Measurements from ENCODE around the gene CD300A.

The CD300A gene

DNA sequence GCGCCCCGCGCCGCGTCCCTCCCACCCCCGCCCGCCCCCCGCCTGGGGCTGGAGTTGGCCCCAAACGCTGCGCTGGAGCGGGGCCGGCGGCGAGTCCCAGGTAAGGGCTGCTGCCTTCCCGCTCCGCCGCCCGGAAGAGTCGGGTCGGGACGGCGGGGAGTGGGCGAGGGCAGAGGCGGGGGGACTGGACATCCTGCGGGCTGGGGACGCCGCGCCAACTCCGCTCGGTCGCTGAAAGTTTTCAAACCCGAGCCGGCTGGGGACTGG, 34.1 kb upstream of the CD300A start:
- no peak for TF ChIP-seq CTCF (IDR thresholded peaks at IDR 0.05; ENCODE audit: insufficient read depth, low read depth, low read length, missing control alignments)
- H3K4me3 ChIP-seq (ENCODE audit: low read depth, low read length): no peak overlapping the region
- DNase-seq (ENCODE audit: low read depth): no peak

DNA sequence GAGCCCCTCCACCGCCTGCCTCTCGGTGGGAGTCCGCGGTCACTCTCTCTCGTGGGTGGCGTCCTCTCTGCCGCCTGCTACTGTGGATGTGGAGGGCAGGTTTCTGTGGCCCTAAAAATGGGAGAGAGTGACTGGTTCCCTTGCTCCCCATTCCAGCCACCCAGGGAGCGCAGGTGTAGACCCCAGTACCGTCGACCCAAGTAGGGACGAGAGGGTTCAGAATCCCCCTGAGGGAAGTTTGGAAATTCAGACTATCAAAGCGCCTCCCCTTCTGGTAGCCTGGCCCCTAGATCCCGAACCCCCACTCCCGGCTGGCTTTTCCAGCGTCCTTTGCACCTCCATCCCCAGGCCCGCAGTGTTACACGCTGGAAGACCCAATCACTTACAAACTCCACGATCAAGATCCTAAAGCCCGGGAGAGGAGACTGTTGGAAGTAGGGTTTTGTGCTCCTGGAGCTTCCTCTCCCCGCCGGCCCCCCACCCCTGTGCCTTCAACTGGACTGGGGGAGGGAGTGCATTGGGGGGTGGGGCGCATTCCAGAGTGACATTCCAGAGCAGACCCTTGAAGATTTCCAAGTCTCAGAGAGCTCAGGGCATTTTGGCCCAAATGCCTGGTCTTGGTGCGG, 33.6 kb upstream of the CD300A start:
- DNase-seq (ENCODE audit: low read depth): no peak
- H3K4me3 ChIP-seq (ENCODE audit: low read depth, low read length): no peak overlapping the region
- TF ChIP-seq CTCF (IDR thresholded peaks at IDR 0.05; ENCODE audit: insufficient read depth, low read depth, low read length, missing control alignments): no peak

GRCh38 chr17:74433421-74434121, 32.9 kb upstream of the CD300A start:
- no peak for TF ChIP-seq CTCF (IDR thresholded peaks at IDR 0.05; ENCODE audit: insufficient read depth, low read depth, low read length, missing control alignments)
- H3K4me3 ChIP-seq (ENCODE audit: low read depth, low read length): no peak overlapping the region
- DNase-seq (ENCODE audit: low read depth): no peak

DNA sequence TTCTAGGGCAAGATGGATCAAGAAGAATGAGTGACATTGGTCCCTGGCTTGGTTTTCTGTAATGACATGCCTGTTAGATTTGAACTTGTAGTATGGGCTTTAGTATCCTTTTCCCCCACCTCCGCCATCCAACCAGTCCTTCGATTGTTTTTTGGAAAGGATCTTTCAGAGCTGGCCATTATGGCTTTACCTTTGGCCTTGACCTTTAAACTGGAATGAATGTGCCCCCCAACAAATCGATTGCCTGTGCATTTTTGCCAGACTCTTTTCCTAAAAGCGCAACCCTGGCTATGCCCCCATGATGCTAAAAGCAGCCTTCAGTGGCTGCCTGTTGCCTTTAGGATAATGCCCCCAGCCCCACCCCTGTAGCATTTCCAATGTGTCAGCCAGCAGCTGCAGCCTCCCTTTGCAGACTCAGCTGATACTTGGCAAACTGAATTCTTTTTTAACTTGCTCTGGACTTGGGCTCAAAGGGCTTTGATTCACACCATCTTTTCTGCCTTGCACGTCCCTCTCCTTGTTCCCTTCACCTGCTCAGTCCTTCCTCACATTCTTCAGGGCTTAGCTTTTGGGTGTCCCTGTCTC, 30.6 kb upstream of the CD300A start:
- TF ChIP-seq CTCF (IDR thresholded peaks at IDR 0.05; ENCODE audit: insufficient read depth, low read depth, low read length, missing control alignments): no peak
- DNase-seq (ENCODE audit: low read depth): no peak
- no peak overlapping the region for H3K4me3 ChIP-seq (ENCODE audit: low read depth, low read length)

DNA sequence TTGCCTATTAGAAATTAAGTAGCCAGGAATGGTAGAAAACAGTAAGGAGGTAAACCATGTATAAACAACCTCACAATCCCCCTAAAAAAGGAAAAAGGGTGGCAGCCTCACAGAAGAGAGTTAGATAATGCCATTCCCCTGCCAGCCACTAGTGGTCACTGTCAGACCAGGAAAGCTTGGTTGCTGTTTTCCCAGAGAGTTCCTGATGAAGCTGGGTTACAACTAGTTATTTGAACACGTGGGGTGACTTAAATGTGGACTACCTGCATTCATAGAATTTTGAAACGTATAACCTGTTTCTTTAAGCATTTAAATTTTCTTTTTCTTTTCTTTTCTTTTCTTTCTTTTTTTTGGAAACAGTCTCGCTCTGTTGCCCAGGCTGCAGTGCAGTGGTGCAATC, 28.7 kb upstream of the CD300A start:
- TF ChIP-seq CTCF (IDR thresholded peaks at IDR 0.05; ENCODE audit: insufficient read depth, low read depth, low read length, missing control alignments): peak; percentile 76
- no peak for DNase-seq (ENCODE audit: low read depth)

DNA sequence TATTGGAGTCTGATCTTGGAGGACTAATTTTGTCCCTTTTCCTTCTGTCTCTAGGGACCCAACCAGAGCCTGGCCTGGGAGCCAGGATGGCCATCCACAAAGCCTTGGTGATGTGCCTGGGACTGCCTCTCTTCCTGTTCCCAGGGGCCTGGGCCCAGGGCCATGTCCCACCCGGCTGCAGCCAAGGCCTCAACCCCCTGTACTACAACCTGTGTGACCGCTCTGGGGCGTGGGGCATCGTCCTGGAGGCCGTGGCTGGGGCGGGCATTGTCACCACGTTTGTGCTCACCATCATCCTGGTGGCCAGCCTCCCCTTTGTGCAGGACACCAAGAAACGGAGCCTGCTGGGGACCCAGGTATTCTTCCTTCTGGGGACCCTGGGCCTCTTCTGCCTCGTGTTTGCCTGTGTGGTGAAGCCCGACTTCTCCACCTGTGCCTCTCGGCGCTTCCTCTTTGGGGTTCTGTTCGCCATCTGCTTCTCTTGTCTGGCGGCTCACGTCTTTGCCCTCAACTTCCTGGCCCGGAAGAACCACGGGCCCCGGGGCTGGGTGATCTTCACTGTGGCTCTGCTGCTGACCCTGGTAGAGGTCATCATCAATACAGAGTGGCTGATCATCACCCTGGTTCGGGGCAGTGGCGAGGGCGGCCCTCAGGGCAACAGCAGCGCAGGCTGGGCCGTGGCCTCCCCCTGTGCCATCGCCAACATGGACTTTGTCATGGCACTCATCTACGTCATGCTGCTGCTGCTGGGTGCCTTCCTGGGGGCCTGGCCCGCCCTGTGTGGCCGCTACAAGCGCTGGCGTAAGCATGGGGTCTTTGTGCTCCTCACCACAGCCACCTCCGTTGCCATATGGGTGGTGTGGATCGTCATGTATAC, 26.5 kb upstream of the CD300A start:
- no peak for DNase-seq (ENCODE audit: low read depth)
- H3K4me3 ChIP-seq (ENCODE audit: low read depth, low read length): no peak overlapping the region
- no peak for TF ChIP-seq CTCF (IDR thresholded peaks at IDR 0.05; ENCODE audit: insufficient read depth, low read depth, low read length, missing control alignments)

More for the DNA sequence above, 28.7 kb upstream of the CD300A start:
- no peak overlapping the region for H3K4me3 ChIP-seq (ENCODE audit: low read depth, low read length)
